Gastrocnemius medialis (tissue), 4 donors: ENCODE results near the gene ARMC2.

Experiments
- POLR2A ChIP-seq, 2 donors: fragments of 450-650 bp; IDR thresholded peaks; one replicate each; pipeline ENCODE4 v1.6.1; 2017; ENCODE audit warnings: antibody characterized with exemption in 2 of 2, mild to moderate bottlenecking in 2 of 2, moderate library complexity in 2 of 2
- TF ChIP-seq, protein P1 (sequence below), 5 experiments: fragments of 450-650 bp in 3 of 5; fragments of 200-600 bp in 2 of 5; sonication (generic) in 2 of 5; IDR thresholded peaks in 4 of 5; conservative IDR thresholded peaks in 1 of 5; 1 replicate in 4 of 5; 2 replicates in 1 of 5; pipeline ENCODE4 v1.5.1; 2016 to 2019; ENCODE audit warnings: antibody characterized with exemption in 5 of 5, mild to moderate bottlenecking in 3 of 5, moderate library complexity in 3 of 5

GRCh38 chr6:108838101-108838717, 10.0 kb upstream of the ARMC2 start:
- TF ChIP-seq, protein P1, sequence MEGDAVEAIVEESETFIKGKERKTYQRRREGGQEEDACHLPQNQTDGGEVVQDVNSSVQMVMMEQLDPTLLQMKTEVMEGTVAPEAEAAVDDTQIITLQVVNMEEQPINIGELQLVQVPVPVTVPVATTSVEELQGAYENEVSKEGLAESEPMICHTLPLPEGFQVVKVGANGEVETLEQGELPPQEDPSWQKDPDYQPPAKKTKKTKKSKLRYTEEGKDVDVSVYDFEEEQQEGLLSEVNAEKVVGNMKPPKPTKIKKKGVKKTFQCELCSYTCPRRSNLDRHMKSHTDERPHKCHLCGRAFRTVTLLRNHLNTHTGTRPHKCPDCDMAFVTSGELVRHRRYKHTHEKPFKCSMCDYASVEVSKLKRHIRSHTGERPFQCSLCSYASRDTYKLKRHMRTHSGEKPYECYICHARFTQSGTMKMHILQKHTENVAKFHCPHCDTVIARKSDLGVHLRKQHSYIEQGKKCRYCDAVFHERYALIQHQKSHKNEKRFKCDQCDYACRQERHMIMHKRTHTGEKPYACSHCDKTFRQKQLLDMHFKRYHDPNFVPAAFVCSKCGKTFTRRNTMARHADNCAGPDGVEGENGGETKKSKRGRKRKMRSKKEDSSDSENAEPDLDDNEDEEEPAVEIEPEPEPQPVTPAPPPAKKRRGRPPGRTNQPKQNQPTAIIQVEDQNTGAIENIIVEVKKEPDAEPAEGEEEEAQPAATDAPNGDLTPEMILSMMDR (IDR thresholded peaks at IDR 0.05 in 4 of 5, conservative IDR thresholded peaks at IDR 0.05 in 1 of 5): no peak
- TF ChIP-seq POLR2A (IDR thresholded peaks at IDR 0.05): no peak
